Liver (tissue), 9 donors: Measurements from ENCODE around the gene ANAPC4. TPM values are rescaled to one million over a fixed set of nuclear protein-coding genes. Genes with fewer than 3 reads are reported as not detected.

Source experiments
- DNase-seq: peaks from one replicate; pipeline ENCODE4 v3.0.0-alpha.2; 2017; ENCODE audit warnings: low spot score
- H3K27ac ChIP-seq, 2 donors: one replicate each; pipeline ENCODE4 v1.7.0; 2013; ENCODE audit warnings: inconsistent platforms in 2 of 2, low read length in 2 of 2, control low read depth in 1 of 2, low read depth in 1 of 2, mild to moderate bottlenecking in 1 of 2
- H3K27me3 ChIP-seq, 4 donors: one replicate each; pipeline versions ENCODE4 v1.6.1 to v1.7.0; 2013; ENCODE audit warnings: low read length in 3 of 4, inconsistent platforms in 1 of 4, mild to moderate bottlenecking in 1 of 4, moderate library complexity in 1 of 4; ENCODE audit not compliant: control insufficient read depth in 4 of 4, insufficient read depth in 4 of 4
- H3K36me3 ChIP-seq, 4 donors: one replicate each; pipeline versions ENCODE4 v1.6.1 to v1.7.0; 2013; ENCODE audit warnings: low read length in 3 of 4, mild to moderate bottlenecking in 3 of 4, low read depth in 1 of 4, moderate library complexity in 1 of 4; ENCODE audit not compliant: control insufficient read depth in 4 of 4, insufficient read depth in 3 of 4
- H3K4me1 ChIP-seq, 4 donors: one replicate each; pipeline versions ENCODE4 v1.6.1 to v1.7.0; 2013; ENCODE audit warnings: low read length in 3 of 4, mild to moderate bottlenecking in 3 of 4, moderate library complexity in 1 of 4; ENCODE audit not compliant: control insufficient read depth in 4 of 4, insufficient read depth in 4 of 4
- H3K4me3 ChIP-seq, 3 donors: one replicate each; pipeline versions ENCODE4 v1.6.1 to v1.7.0; 2013; ENCODE audit warnings: low read length in 3 of 3, control low read depth in 1 of 3, low read depth in 1 of 3, mild to moderate bottlenecking in 1 of 3
- H3K9ac ChIP-seq, 2 donors: one replicate each; pipeline ENCODE4 v1.7.0; 2013; ENCODE audit warnings: low read length in 2 of 2, mild to moderate bottlenecking in 2 of 2, moderate library complexity in 2 of 2, control low read depth in 1 of 2, low read depth in 1 of 2
- H3K9me3 ChIP-seq, 4 donors: one replicate each; pipeline versions ENCODE4 v1.6.1 to v1.7.0; 2013; ENCODE audit warnings: low read length in 3 of 4; ENCODE audit not compliant: control insufficient read depth in 4 of 4
- ATF3 ChIP-seq: IDR thresholded peaks from 2 replicates; pipeline ENCODE4 v1.6.1; 2016; ENCODE audit warnings: antibody characterized with exemption
- CTCF ChIP-seq: fragments of 150-350 bp; IDR thresholded peaks from 2 replicates; pipeline ENCODE4 v1.5.1; 2017; ENCODE audit warnings: improper control_type of control experiment, low read depth, low read length; ENCODE audit not compliant: missing input control
- EGR1 ChIP-seq, 2 donors: IDR thresholded peaks; 2 replicates each; pipeline ENCODE4 v1.6.1; 2016 to 2018; ENCODE audit warnings: antibody characterized with exemption in 2 of 2, low read depth in 2 of 2
- FOXA1 ChIP-seq: IDR thresholded peaks from 2 replicates; pipeline ENCODE4 v1.6.1; 2016; ENCODE audit warnings: antibody characterized with exemption
- FOXA2 ChIP-seq: IDR thresholded peaks from 2 replicates; pipeline ENCODE4 v1.6.1; 2016; ENCODE audit warnings: antibody characterized with exemption
- GABPA ChIP-seq, 2 donors: IDR thresholded peaks in 1 of 2; conservative IDR thresholded peaks in 1 of 2; 2 replicates each; pipeline ENCODE4 v1.6.1; 2016; ENCODE audit warnings: antibody characterized with exemption in 2 of 2, mild to moderate bottlenecking in 1 of 2, moderate library complexity in 1 of 2
- HNF4A ChIP-seq, 2 donors: conservative IDR thresholded peaks; 2 replicates each; pipeline ENCODE4 v1.6.1; 2016; ENCODE audit warnings: antibody characterized with exemption in 2 of 2, mild to moderate bottlenecking in 2 of 2
- HNF4G ChIP-seq: IDR thresholded peaks from 2 replicates; pipeline ENCODE4 v1.6.1; 2016; ENCODE audit warnings: antibody characterized with exemption
- JUND ChIP-seq, 2 donors: IDR thresholded peaks; 2 replicates each; pipeline ENCODE4 v1.6.1; 2016; ENCODE audit warnings: antibody characterized with exemption in 2 of 2
- MAX ChIP-seq: IDR thresholded peaks from 2 replicates; pipeline ENCODE4 v1.6.1; 2016; ENCODE audit warnings: antibody characterized with exemption
- NR2F2 ChIP-seq: IDR thresholded peaks from 2 replicates; pipeline ENCODE4 v1.6.1; 2016; ENCODE audit warnings: antibody characterized with exemption
- RAD21 ChIP-seq, 2 donors: IDR thresholded peaks; 2 replicates each; pipeline ENCODE4 v1.6.1; 2016; ENCODE audit warnings: antibody characterized with exemption in 2 of 2, mild to moderate bottlenecking in 2 of 2
- REST ChIP-seq: IDR thresholded peaks from 2 replicates; pipeline ENCODE4 v1.6.1; 2016; ENCODE audit warnings: antibody characterized with exemption, mild to moderate bottlenecking
- RXRA ChIP-seq, 2 donors: IDR thresholded peaks; 2 replicates each; pipeline ENCODE4 v1.6.1; 2017 to 2018; ENCODE audit warnings: antibody characterized with exemption in 2 of 2, mild to moderate bottlenecking in 1 of 2
- SP1 ChIP-seq: IDR thresholded peaks from 2 replicates; pipeline ENCODE4 v1.6.1; 2018; ENCODE audit warnings: antibody characterized with exemption, mild to moderate bottlenecking
- TAF1 ChIP-seq: conservative IDR thresholded peaks from 2 replicates; pipeline ENCODE4 v1.6.1; 2016; ENCODE audit warnings: antibody characterized with exemption, mild to moderate bottlenecking
- YY1 ChIP-seq: IDR thresholded peaks from 2 replicates; pipeline ENCODE4 v1.6.1; 2016; ENCODE audit warnings: antibody characterized with exemption, mild to moderate bottlenecking
- WGBS: extraction: QIAGEN DNeasy Blood & Tissue Kit; methylation state at CpG from one replicate; pipeline ENCODE4 v1.1.7; 2013; 5-methylcytosine and 5-hydroxymethylcytosine counted together
- polyA plus RNA-seq, 2 donors: library from polyadenylated mRNA; stranded (reverse) in 1 of 2; unstranded in 1 of 2; fragments of 200-250 nt in 1 of 2; fragments of >200 nt in 1 of 2; fragmentation: Nextera tagmentation in 1 of 2; extraction: Ambion mirVana in 1 of 2; gene quantifications; one replicate each; pipeline versions ENCODE4 v1.2.1 to v1.2.3, GENCODE V29; 2013 to 2015
- total RNA-seq, 2 donors: library from RNA; depleted of rRNA; stranded (reverse); fragments of >200 nt; gene quantifications; one replicate each; pipeline ENCODE4 v1.2.3, GENCODE V29; 2014
- donor health status: healthy.
- donor health status: healthy.
- donor health status: healthy.
- donor health status: healthy.
- donor health status: healthy.

Gene ANAPC4
- total and polyA plus RNA-seq, 4 donors = 5.7 to 17.3 (median 11.0) TPM

GRCh38 chr4:25410820-25411529 is 33.9 kb downstream of the ANAPC4 start:
- WGBS = 57% methylated on average over 4 of the region's 4 CpGs
- Histone ChIP-seq H3K9me3 (no peaks in the 10 kb centered on the region), H3K4me3 (no peak overlapping the region), H3K27me3 (no peaks in the 10 kb centered on the region), H3K4me1 (peaks cover 0 to 10% (median 2%) of the 10 kb centered on the region in 4 donors), H3K36me3 (peaks cover 5 to 35% (median 28%) of the 10 kb centered on the region in 4 donors), H3K9ac (no peak overlapping the region), H3K27ac (no peak overlapping the region)
- TF ChIP-seq TAF1 (no peak), HNF4A (conservative IDR thresholded peaks at IDR 0.05) (peak in 1 of 2 donors; percentile 44), RXRA (IDR thresholded peaks at IDR 0.05) (no peak), SP1 (peak; percentile 16)
- no peak for DNase-seq

GRCh38 chr4:25413261-25413660 is 36.2 kb downstream of the ANAPC4 start:
- H3K4me3 ChIP-seq = no peak overlapping the region
- WGBS = 85% methylated on average over 3 of the region's 3 CpGs
- H3K9me3 ChIP-seq = no peaks in the 10 kb centered on the region
- H3K27ac ChIP-seq = no peak overlapping the region
- H3K9ac ChIP-seq = no peak overlapping the region
- no peaks in the 10 kb centered on the region for H3K27me3 ChIP-seq
- TF ChIP-seq YY1 (no peak), RAD21 (IDR thresholded peaks at IDR 0.05) (no peak)
- H3K36me3 ChIP-seq = peaks cover 5 to 49% (median 30%) of the 10 kb centered on the region in 4 donors
- DNase-seq = no peak
- peaks cover 0 to 6% (median 1%) of the 10 kb centered on the region in 4 donors for H3K4me1 ChIP-seq

GRCh38 chr4:25417014-25417413 is 40.0 kb downstream of the ANAPC4 start:
- H3K9me3 ChIP-seq = no peaks in the 10 kb centered on the region
- no peak for DNase-seq
- TF ChIP-seq CTCF = no peak
- no peak for TF ChIP-seq REST
- no peak for TF ChIP-seq GABPA (IDR thresholded peaks at IDR 0.05 in 1 of 2, conservative IDR thresholded peaks at IDR 0.05 in 1 of 2)
- no peak for TF ChIP-seq MAX
- no peak for TF ChIP-seq HNF4G
- TF ChIP-seq JUND (IDR thresholded peaks at IDR 0.05) = no peak
- TF ChIP-seq YY1 = no peak
- TF ChIP-seq HNF4A (conservative IDR thresholded peaks at IDR 0.05) = no peak
- no peak for TF ChIP-seq FOXA1
- no peak for TF ChIP-seq RXRA (IDR thresholded peaks at IDR 0.05)
- no peak for TF ChIP-seq ATF3
- TF ChIP-seq TAF1 = no peak
- TF ChIP-seq RAD21 (IDR thresholded peaks at IDR 0.05) = no peak
- no peak for TF ChIP-seq FOXA2
- no peak for TF ChIP-seq NR2F2
- no peak for TF ChIP-seq EGR1 (IDR thresholded peaks at IDR 0.05; ENCODE audit: low read depth in 2 of 2)
- no peaks in the 10 kb centered on the region for H3K27me3 ChIP-seq
- peaks cover 0 to 25% (median 14%) of the 10 kb centered on the region in 4 donors for H3K36me3 ChIP-seq
- H3K9ac ChIP-seq = no peak overlapping the region
- H3K4me3 ChIP-seq = no peak overlapping the region
- H3K4me1 ChIP-seq = no peaks in the 10 kb centered on the region
- WGBS = 98% methylated on average over 2 of the region's 2 CpGs
- no peak overlapping the region for H3K27ac ChIP-seq
